Aorta (tissue), 5 donors: Measurements from ENCODE around the gene EGFR. TPM values are rescaled to one million over a fixed set of nuclear protein-coding genes. Genes with fewer than 3 reads are reported as not detected.

Source experiments
- ATAC-seq: fragments of 200-7000 bp; cut with Tn5 transposase; one replicate; pipeline ENCODE4 v1.9.1; 2022; ENCODE audit warnings: moderate library complexity; ENCODE audit not compliant: low FRiP score
- DNase-seq, 2 donors: peaks; one replicate each; pipeline ENCODE4 v3.0.0-alpha.2; 2020
- H3K27ac ChIP-seq, 2 donors: one replicate each; pipeline ENCODE4 v1.5.1; 2013; ENCODE audit warnings: low read length in 2 of 2, mild to moderate bottlenecking in 2 of 2, moderate library complexity in 2 of 2, control low read depth in 1 of 2, inconsistent platforms in 1 of 2, low read depth in 1 of 2
- H3K27me3 ChIP-seq, 2 donors: one replicate each; pipeline ENCODE4 v1.6.1; 2013; ENCODE audit warnings: control low read depth in 1 of 2, low read length in 1 of 2, mild to moderate bottlenecking in 1 of 2, moderate library complexity in 1 of 2; ENCODE audit not compliant: insufficient read depth in 2 of 2, control insufficient read depth in 1 of 2
- H3K36me3 ChIP-seq, 2 donors: one replicate each; pipeline ENCODE4 v1.6.1; 2013; ENCODE audit warnings: control low read depth in 1 of 2, low read length in 1 of 2, mild to moderate bottlenecking in 1 of 2; ENCODE audit not compliant: insufficient read depth in 2 of 2, control insufficient read depth in 1 of 2
- H3K4me1 ChIP-seq, 2 donors: one replicate each; pipeline ENCODE4 v1.6.1; 2013; ENCODE audit warnings: low read length in 2 of 2, control low read depth in 1 of 2, mild to moderate bottlenecking in 1 of 2, moderate library complexity in 1 of 2; ENCODE audit not compliant: insufficient read depth in 2 of 2, control insufficient read depth in 1 of 2
- H3K4me3 ChIP-seq, 2 donors: one replicate each; pipeline ENCODE4 v1.5.1; 2013; ENCODE audit warnings: low read length in 2 of 2, control low read depth in 1 of 2, mild to moderate bottlenecking in 1 of 2
- H3K9me3 ChIP-seq: one replicate; pipeline ENCODE4 v1.6.1; 2013; ENCODE audit warnings: mild to moderate bottlenecking, low read length; ENCODE audit not compliant: control insufficient read depth
- WGBS, 2 donors: extraction: QIAGEN DNeasy Blood & Tissue Kit; methylation state at CpG; one replicate each; pipeline ENCODE4 v1.1.7; 2013; 5-methylcytosine and 5-hydroxymethylcytosine counted together
- intact Hi-C, 2 donors: fragments of 100-400 bp; cut with DNase I; formaldehyde crosslinking; loops; one replicate each; pipeline versions ENCODE4 v1.14.2 to v1.15.0; 2022
- polyA plus RNA-seq, 2 donors: library from polyadenylated mRNA; stranded (reverse); fragments of 200-250 nt; gene quantifications; one replicate each; pipeline ENCODE4 v1.2.3, GENCODE V29; 2013
- total RNA-seq, 2 donors: library from RNA; stranded (reverse); fragmentation: NEBNext Ultra II Directional; extraction: Animal tissue kit (Norgen Biotek cat#: 25700); gene quantifications; one replicate each; pipeline ENCODE4 v1.2.1, GENCODE V29; 2021
- donor health status: healthy with polysubstance abuse.
- donor health status: Bipolar disorder and iron deficiency.
- donor health status: DM: no; HTN: no; CAD: no.
- donor health status: DM: no; HTN: no; CAD: no.
- donor health status: DM: yes; HTN: yes; CAD: no.

The EGFR gene
- total and polyA plus RNA-seq, 4 donors, result 3.0 to 72.4 (median 40.9) TPM

DNA sequence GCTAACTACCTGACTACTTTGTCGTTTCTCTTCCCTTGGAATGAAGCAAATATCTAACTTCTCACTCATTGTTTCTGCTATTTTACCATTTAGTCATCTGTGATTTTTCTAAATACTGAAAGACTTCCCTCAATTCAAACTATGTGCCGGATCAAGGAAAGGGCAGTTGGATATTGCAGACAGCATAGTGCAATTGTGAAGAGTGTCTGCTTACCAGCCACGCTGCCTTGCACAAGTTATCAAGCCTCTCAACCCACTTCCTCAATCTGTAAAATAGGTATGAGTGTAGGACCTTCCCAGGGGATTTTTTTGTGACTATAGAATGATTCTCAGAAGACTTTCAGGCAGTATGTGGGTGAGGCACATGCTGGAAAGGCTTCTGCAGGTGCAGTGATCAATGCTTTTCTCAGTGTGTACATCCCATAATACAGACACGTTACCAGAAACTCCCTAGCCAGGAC lies 54.3 kb downstream of the EGFR start:
- Histone ChIP-seq H3K9me3 (no peaks in the 10 kb centered on the region), H3K36me3 (no peaks in the 10 kb centered on the region), H3K4me3 (no peak overlapping the region), H3K4me1 (peaks cover 5 to 7% of the 10 kb centered on the region in 2 donors), H3K27ac (peak overlapping the region; percentile 8 to 59), H3K27me3 (no peaks in the 10 kb centered on the region)
- intact Hi-C loops, result loop anchor here (5.0 kb wide), 2 partner anchors 51 to 59 kb away; no protein-coding TSS in a partner anchor
- DNase-seq (no peak), ATAC-seq (no peak)
- WGBS, 2 donors, result 26 to 39% methylated on average over 4 of the region's 4 CpGs

- Histone ChIP-seq H3K27me3 (no peaks in the 10 kb centered on the region), H3K9me3 (no peaks in the 10 kb centered on the region), H3K36me3 (no peaks in the 10 kb centered on the region), H3K27ac (peak overlapping the region; percentile 47 to 81), H3K4me1 (peaks cover 5 to 7% of the 10 kb centered on the region in 2 donors), H3K4me3 (no peak overlapping the region)
- ATAC-seq (peak; percentile 42), DNase-seq (no peak)
- WGBS, 2 donors, result 33 to 34% methylated on average over 13 of the region's 13 CpGs
- intact Hi-C loops, result loop anchor here (5.0 kb wide), 2 partner anchors 52 to 58 kb away; no protein-coding TSS in a partner anchor
Measured at GRCh38 chr7:55073976-55074528, 55.2 kb downstream of the EGFR start.

DNA sequence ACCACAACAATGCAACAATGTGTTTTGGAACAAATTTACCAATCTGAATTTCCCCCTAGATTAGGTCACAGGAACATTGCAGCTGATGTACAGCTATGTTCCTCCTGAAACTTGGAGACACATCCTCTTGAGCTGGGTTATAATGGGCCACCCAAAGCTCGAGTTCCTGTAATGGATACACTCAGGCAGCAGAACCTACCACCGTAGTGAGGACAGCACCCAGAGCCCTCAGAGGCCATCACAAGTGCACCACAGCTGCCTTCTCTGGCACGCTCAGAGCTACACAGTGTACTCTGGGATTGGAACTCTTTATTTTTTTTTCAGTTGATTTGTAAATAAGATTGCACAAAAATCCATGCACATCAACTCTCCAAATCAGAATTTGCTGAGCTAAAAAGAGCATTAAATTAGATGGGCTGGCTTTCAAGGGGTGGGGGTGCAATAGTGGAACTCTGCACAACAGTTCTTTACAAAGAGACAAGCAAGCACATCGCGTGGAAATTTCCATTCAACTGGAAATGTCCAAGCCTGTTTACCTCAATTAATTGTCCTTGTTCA lies 56.7 kb downstream of the EGFR start:
- H3K36me3 ChIP-seq, result no peaks in the 10 kb centered on the region
- no peak for DNase-seq
- WGBS, 2 donors, result 66 to 75% methylated on average over 5 of the region's 5 CpGs
- H3K27me3 ChIP-seq, result no peaks in the 10 kb centered on the region
- peak overlapping the region in 1 of 2 donors; percentile 67 for H3K27ac ChIP-seq
- intact Hi-C loops, result no loop called here
- H3K4me1 ChIP-seq, result peaks cover 5 to 7% of the 10 kb centered on the region in 2 donors
- peak; percentile 30 for ATAC-seq
- H3K4me3 ChIP-seq, result no peak overlapping the region
- H3K9me3 ChIP-seq, result no peaks in the 10 kb centered on the region

GRCh38 chr7:55077561-55078410 lies 59.0 kb downstream of the EGFR start:
- Histone ChIP-seq H3K9me3 (no peaks in the 10 kb centered on the region), H3K4me1 (peaks cover 3 to 7% of the 10 kb centered on the region in 2 donors), H3K27me3 (no peaks in the 10 kb centered on the region), H3K4me3 (no peak overlapping the region), H3K27ac (no peak overlapping the region), H3K36me3 (no peaks in the 10 kb centered on the region)
- intact Hi-C loops, result no loop called here
- DNase-seq (no peak), ATAC-seq (no peak)
- 92 to 96% methylated on average over 33 to 34 of the region's 34 CpGs for WGBS, 2 donors

GRCh38 chr7:55078465-55079372 lies 59.9 kb downstream of the EGFR start:
- no peak overlapping the region for H3K27ac ChIP-seq
- H3K27me3 ChIP-seq, result no peaks in the 10 kb centered on the region
- WGBS, 2 donors, result 90% methylated on average over 42 of the region's 42 CpGs
- H3K9me3 ChIP-seq, result no peaks in the 10 kb centered on the region
- no peak overlapping the region for H3K4me3 ChIP-seq
- ATAC-seq (peak; percentile 21), DNase-seq (no peak)
- H3K36me3 ChIP-seq, result no peaks in the 10 kb centered on the region
- peaks cover 3% of the 10 kb centered on the region in 2 donors for H3K4me1 ChIP-seq
- intact Hi-C loops, result no loop called here

DNA sequence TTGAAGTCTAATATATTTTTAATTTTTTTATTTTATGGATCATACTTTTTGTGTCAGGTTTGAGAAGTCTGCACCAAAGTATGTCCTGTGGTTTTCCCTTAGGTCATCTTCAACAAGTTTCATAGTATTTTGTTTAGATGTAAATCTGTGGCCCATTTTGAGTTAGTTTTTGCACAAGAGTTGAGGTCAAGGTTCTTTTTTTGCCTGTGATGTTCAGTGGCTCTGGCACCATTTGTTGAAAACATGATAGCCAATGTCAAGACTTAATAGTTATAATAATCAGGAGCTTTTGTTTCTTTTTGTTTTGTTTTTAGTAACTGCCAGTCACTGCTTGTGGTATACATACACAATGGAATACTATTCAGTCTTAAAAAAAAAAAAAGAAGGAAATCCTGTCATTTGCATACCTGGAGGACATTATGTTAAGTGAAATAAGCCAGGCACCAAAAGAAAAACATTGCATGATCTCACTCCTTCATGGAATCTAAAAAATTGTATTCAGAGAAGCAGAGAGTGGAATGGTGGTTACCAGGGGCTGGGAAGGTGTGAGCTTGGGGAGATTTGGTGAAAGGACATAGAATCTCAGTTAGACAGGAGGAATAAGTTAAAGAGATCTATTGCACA lies 61.3 kb downstream of the EGFR start:
- ATAC-seq, result no peak
- Histone ChIP-seq H3K36me3 (no peaks in the 10 kb centered on the region), H3K27me3 (no peaks in the 10 kb centered on the region), H3K4me3 (no peak overlapping the region), H3K4me1 (peaks cover 0 to 3% of the 10 kb centered on the region in 2 donors), H3K27ac (no peak overlapping the region), H3K9me3 (no peaks in the 10 kb centered on the region)
- intact Hi-C loops, result no loop called here
- DNase-seq, result no peak

GRCh38 chr7:55081068-55081467 lies 62.3 kb downstream of the EGFR start:
- Histone ChIP-seq H3K4me3 (no peak overlapping the region), H3K36me3 (no peaks in the 10 kb centered on the region), H3K27me3 (no peaks in the 10 kb centered on the region), H3K9me3 (no peaks in the 10 kb centered on the region), H3K4me1 (peaks cover 3 to 6% of the 10 kb centered on the region in 2 donors), H3K27ac (peak overlapping the region in 1 of 2 donors; percentile 47)
- no peak for DNase-seq
- intact Hi-C loops, result no loop called here
- WGBS, 2 donors, result 59 to 74% methylated on average over 7 of the region's 7 CpGs
- ATAC-seq, result no peak
